GM23248 (cell line): Measurements from ENCODE around the gene ACAN. TPM values are rescaled to one million over a fixed set of nuclear protein-coding genes. Genes with fewer than 3 reads are reported as not detected.

Experiments used
- DNase-seq: peaks from one replicate; pipeline ENCODE4 v3.0.0-alpha.2; 2015
- H2AFZ ChIP-seq: fragments of 200-600 bp; sonication (generic); 2 replicates; pipeline ENCODE4 v1.6.1; 2016; ENCODE audit warnings: antibody characterized with exemption
- H3F3A ChIP-seq: fragments of 200-600 bp; sonication (generic); 2 replicates; pipeline ENCODE4 v1.6.1; 2016; ENCODE audit warnings: mild to moderate bottlenecking, antibody characterized with exemption, mixed run types; ENCODE audit not compliant: insufficient read depth
- H3K27ac ChIP-seq: fragments of 200-600 bp; sonication (generic); 2 replicates; pipeline ENCODE4 v1.5.1; 2016; ENCODE audit warnings: mild to moderate bottlenecking
- H3K27me3 ChIP-seq: fragments of 200-600 bp; sonication (generic); replicated peaks from 2 replicates; pipeline ENCODE4 v1.6.1; 2016; ENCODE audit warnings: mild to moderate bottlenecking; ENCODE audit not compliant: insufficient read depth
- H3K36me3 ChIP-seq: fragments of 200-600 bp; sonication (generic); 2 replicates; pipeline ENCODE4 v1.6.1; 2016; ENCODE audit warnings: low read depth, mild to moderate bottlenecking
- H3K4me1 ChIP-seq: fragments of 200-600 bp; sonication (generic); 2 replicates; pipeline ENCODE4 v1.6.1; 2016; ENCODE audit warnings: mild to moderate bottlenecking; ENCODE audit not compliant: insufficient read depth
- H3K4me2 ChIP-seq: fragments of 200-600 bp; sonication (generic); one replicate; pipeline ENCODE4 v1.6.1; 2016; ENCODE audit warnings: mild to moderate bottlenecking; ENCODE audit not compliant: unreplicated experiment
- H3K4me3 ChIP-seq: fragments of 200-600 bp; sonication (generic); 2 replicates; pipeline ENCODE4 v1.5.1; 2016; ENCODE audit warnings: mild to moderate bottlenecking
- H3K79me2 ChIP-seq: fragments of 200-600 bp; sonication (generic); 2 replicates; pipeline ENCODE4 v1.6.1; 2016; ENCODE audit warnings: mild to moderate bottlenecking; ENCODE audit not compliant: insufficient read depth
- H3K9ac ChIP-seq: fragments of 200-600 bp; sonication (generic); 2 replicates; pipeline ENCODE4 v1.6.1; 2016; ENCODE audit warnings: mild to moderate bottlenecking
- H3K9me2 ChIP-seq: fragments of 200-600 bp; sonication (generic); 2 replicates; pipeline ENCODE4 v1.6.1; 2016; ENCODE audit warnings: mixed run types, mild to moderate bottlenecking, moderate library complexity; ENCODE audit not compliant: insufficient read depth
- H3K9me3 ChIP-seq: fragments of 200-600 bp; sonication (generic); one replicate; pipeline ENCODE4 v1.6.1; 2017; ENCODE audit warnings: low read depth
- H4K20me1 ChIP-seq: fragments of 200-600 bp; sonication (generic); 2 replicates; pipeline ENCODE4 v1.6.0; 2016; ENCODE audit not compliant: insufficient read depth
- EZH2 ChIP-seq: fragments of 200-600 bp; sonication (generic); IDR thresholded peaks from 2 replicates; pipeline ENCODE4 v1.6.1; 2018; ENCODE audit warnings: antibody characterized with exemption, mild to moderate bottlenecking; ENCODE audit not compliant: insufficient read depth, poor library complexity, severe bottlenecking
- EZH2phosphoT487 ChIP-seq: fragments of 200-600 bp; sonication (generic); IDR thresholded peaks from 2 replicates; pipeline ENCODE4 v1.6.1; 2018; ENCODE audit warnings: antibody characterized with exemption, moderate library complexity, mild to moderate bottlenecking, low read depth; ENCODE audit not compliant: insufficient read depth
- WGBS, 2 experiments: methylation state at CpG; one replicate each; pipeline ENCODE4 v1.1.6; 2015 to 2017; ENCODE audit warnings: low lambda C conversion rate in 2 of 2, low coverage in 1 of 2; ENCODE audit errors: missing lambda C conversion rate in 2 of 2; 5-methylcytosine and 5-hydroxymethylcytosine counted together
- in situ Hi-C: fragments of 300-500 bp; cut with MboI; formaldehyde crosslinking; loops from 2 replicates; pipeline ENCODE4 v1.15.0; 2020
- polyA plus RNA-seq: library from polyadenylated mRNA; unstranded; fragments of >200 nt; fragmentation: Nextera tagmentation; extraction: Ambion mirVana; gene quantifications from 2 replicates; pipeline ENCODE4 v1.2.1, GENCODE V29; 2016
- total RNA-seq: library from RNA; depleted of rRNA; stranded (reverse); fragments of >200 nt; shearing (Covaris generic); gene quantifications from 2 replicates; pipeline ENCODE4 v1.2.3, GENCODE V29; 2014

ACAN gene
- total and polyA plus RNA-seq, 2 experiments from 2014 or later = not detected

DNA sequence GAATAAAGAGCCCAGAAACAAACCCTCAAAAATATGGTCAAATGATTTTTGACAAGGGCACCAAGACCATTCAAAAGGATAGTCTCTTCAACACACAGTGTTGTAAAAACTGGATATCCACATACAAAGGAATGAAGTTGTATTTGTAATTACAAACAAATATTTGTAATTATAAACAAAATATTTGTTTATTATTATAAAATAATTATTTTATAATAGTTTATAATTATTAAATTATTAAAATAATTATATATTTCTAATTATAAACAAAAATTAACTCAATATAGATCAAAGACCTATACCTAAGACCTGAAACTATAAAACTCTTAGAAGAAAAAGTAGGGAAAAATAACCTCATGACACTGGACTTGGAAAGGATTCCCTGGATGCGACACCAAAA lies 23.3 kb upstream of the ACAN start:
- Histone ChIP-seq H3K36me3 (no peaks in the 10 kb centered on the region), H3K9ac (no peak overlapping the region), H3K9me3 (no peaks in the 10 kb centered on the region), H3K4me1 (no peaks in the 10 kb centered on the region), H3K27ac (no peak overlapping the region), H3K4me2 (no peak overlapping the region), H4K20me1 (no peaks in the 10 kb centered on the region), H3K79me2 (no peaks in the 10 kb centered on the region), H3F3A (no peaks in the 10 kb centered on the region), H3K9me2 (no peaks in the 10 kb centered on the region), H3K27me3 (peaks cover 31% of the 10 kb centered on the region), H2AFZ (no peak overlapping the region), H3K4me3 (no peak overlapping the region)
- in situ Hi-C loops = no loop called here
- WGBS, 2 experiments = 53 to 70% methylated on average over 1 of the region's 1 CpG
- DNase-seq = no peak
- TF ChIP-seq EZH2phosphoT487 (no peak), EZH2 (no peak)

DNA sequence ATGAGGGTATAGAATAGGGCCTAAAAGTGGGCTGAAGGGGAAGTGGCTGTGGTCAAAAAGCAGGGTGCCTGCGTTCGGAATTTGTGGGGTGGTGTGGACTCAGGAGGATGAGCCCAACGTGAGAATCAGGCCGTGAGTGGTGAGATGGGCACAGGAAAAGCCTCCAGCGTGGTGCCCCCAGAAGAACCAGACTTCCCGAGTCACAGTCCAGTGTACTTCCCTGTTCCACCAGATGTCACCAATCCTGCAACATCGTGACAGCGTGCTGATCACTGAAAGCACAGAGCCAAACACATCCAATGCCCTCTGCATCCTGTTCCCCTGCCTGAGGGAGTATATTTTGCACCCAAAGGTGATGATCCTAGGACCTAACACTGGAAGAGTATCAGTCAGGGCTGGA lies 20.8 kb upstream of the ACAN start:
- no peaks in the 10 kb centered on the region for H3F3A ChIP-seq
- no peaks in the 10 kb centered on the region for H4K20me1 ChIP-seq
- no peaks in the 10 kb centered on the region for H3K79me2 ChIP-seq
- in situ Hi-C loops = no loop called here
- no peaks in the 10 kb centered on the region for H3K9me3 ChIP-seq
- H3K9ac ChIP-seq = no peak overlapping the region
- peaks cover 32% of the 10 kb centered on the region for H3K27me3 ChIP-seq
- no peak for DNase-seq
- no peaks in the 10 kb centered on the region for H3K36me3 ChIP-seq
- TF ChIP-seq EZH2 (no peak), EZH2phosphoT487 (no peak)
- 47 to 51% methylated on average over 7 to 8 of the region's 8 CpGs for WGBS, 2 experiments
- no peak overlapping the region for H3K4me2 ChIP-seq
- no peak overlapping the region for H3K27ac ChIP-seq
- no peaks in the 10 kb centered on the region for H3K9me2 ChIP-seq
- H3K4me1 ChIP-seq = no peaks in the 10 kb centered on the region
- no peak overlapping the region for H3K4me3 ChIP-seq
- H2AFZ ChIP-seq = no peak overlapping the region

DNA sequence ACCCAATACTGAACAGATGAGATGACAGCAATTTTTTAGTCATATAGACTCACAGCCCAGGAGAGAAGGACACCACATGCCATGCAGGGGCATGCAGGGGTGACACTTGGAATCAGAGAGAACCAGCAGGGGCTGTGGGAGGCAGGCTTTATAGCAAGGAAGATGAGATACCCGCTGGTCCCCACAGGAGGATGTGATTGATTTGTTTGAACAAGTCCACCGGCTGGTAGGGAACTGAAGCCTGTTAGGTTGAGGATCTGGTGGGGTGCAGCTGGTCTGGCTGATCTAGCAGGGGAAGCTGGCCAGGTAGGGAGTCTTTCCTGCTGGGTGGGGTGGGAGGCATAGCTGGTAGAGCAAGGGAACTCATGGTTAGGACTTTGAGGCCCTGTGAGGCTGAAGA lies 18.0 kb upstream of the ACAN start:
- in situ Hi-C loops = no loop called here
- WGBS, 2 experiments = 56 to 67% methylated on average over 2 of the region's 2 CpGs
- H3K4me3 ChIP-seq = no peak overlapping the region
- H3F3A ChIP-seq = no peaks in the 10 kb centered on the region
- H2AFZ ChIP-seq = no peak overlapping the region
- TF ChIP-seq EZH2phosphoT487 (no peak), EZH2 (no peak)
- H3K27me3 ChIP-seq = peaks cover 31% of the 10 kb centered on the region
- H3K36me3 ChIP-seq = no peaks in the 10 kb centered on the region
- no peak for DNase-seq
- H3K4me2 ChIP-seq = no peak overlapping the region
- no peaks in the 10 kb centered on the region for H3K4me1 ChIP-seq
- H3K27ac ChIP-seq = no peak overlapping the region
- no peaks in the 10 kb centered on the region for H4K20me1 ChIP-seq
- H3K9ac ChIP-seq = no peak overlapping the region
- no peaks in the 10 kb centered on the region for H3K9me3 ChIP-seq
- H3K9me2 ChIP-seq = no peaks in the 10 kb centered on the region
- H3K79me2 ChIP-seq = no peaks in the 10 kb centered on the region

DNA sequence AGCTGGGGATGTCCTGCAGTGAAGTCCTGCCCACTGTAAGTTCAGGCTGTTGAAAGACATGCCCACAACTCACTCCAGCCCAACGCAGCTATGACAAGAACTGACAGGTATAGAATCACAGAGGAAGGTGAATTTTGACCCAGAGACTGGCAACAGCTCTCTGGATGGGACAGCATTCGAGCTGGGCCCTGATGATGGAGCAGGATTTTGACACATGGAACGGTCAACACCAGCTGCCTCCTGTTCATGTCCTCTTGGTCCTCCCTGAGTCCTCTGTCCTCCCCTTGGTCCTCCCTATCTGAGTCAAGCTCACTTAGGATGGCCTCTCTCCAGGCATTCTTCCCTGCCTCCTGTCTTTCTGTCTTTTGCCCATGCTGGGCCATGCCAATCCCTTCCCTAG lies 15.2 kb upstream of the ACAN start:
- H3K36me3 ChIP-seq = no peaks in the 10 kb centered on the region
- no peaks in the 10 kb centered on the region for H3K4me1 ChIP-seq
- in situ Hi-C loops = no loop called here
- H3K27me3 ChIP-seq = peaks cover 19% of the 10 kb centered on the region
- H4K20me1 ChIP-seq = no peaks in the 10 kb centered on the region
- H3K4me2 ChIP-seq = no peak overlapping the region
- H3K27ac ChIP-seq = no peak overlapping the region
- no peaks in the 10 kb centered on the region for H3K9me3 ChIP-seq
- H3K9me2 ChIP-seq = no peaks in the 10 kb centered on the region
- H3K4me3 ChIP-seq = no peak overlapping the region
- no peaks in the 10 kb centered on the region for H3F3A ChIP-seq
- H2AFZ ChIP-seq = no peak overlapping the region
- H3K9ac ChIP-seq = no peak overlapping the region
- 23 to 38% methylated on average over 3 of the region's 3 CpGs for WGBS, 2 experiments
- TF ChIP-seq EZH2phosphoT487 (no peak), EZH2 (no peak)
- DNase-seq = no peak
- H3K79me2 ChIP-seq = no peaks in the 10 kb centered on the region

DNA sequence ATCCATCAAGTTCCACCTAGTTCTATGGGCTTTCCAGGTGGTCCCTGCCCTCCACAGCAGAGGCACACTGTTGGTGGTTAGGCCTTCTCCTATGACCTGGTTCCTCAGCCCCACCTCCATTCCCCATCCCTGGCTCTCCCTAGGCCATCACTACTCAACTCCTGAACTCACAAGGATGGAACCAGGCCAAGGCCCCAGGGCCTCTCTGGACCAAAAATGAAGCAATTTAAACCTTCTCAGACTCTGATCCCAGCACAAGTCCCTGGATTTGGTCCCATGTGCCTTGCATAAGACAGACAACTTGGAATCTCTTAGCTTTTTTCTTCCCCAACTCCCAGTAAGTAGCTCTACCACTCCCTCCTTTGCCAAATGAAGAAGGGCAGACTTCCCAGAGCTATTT lies 14.4 kb upstream of the ACAN start:
- Histone ChIP-seq H3K4me1 (no peaks in the 10 kb centered on the region), H3F3A (no peaks in the 10 kb centered on the region), H3K36me3 (no peaks in the 10 kb centered on the region), H3K79me2 (no peaks in the 10 kb centered on the region), H3K27me3 (peaks cover 23% of the 10 kb centered on the region), H3K9me2 (no peaks in the 10 kb centered on the region), H3K9ac (no peak overlapping the region), H3K9me3 (no peaks in the 10 kb centered on the region), H3K27ac (no peak overlapping the region), H4K20me1 (no peaks in the 10 kb centered on the region), H3K4me2 (no peak overlapping the region), H2AFZ (no peak overlapping the region), H3K4me3 (no peak overlapping the region)
- DNase-seq = no peak
- in situ Hi-C loops = no loop called here
- no peak for TF ChIP-seq EZH2phosphoT487
